Ectodermal cell (in vitro differentiated cells): ENCODE data around the gene L3MBTL1.
"Not testable (repeated sequence)": the region's sequence is repeated elsewhere in the genome, so short reads cannot be mapped to it uniquely, and the experiment has no call there.

Source experiments
- H3K27ac ChIP-seq: 2 replicates; pipeline ENCODE4 v1.7.0; 2013; ENCODE audit warnings: mild to moderate bottlenecking, low read depth, low read length; ENCODE audit not compliant: insufficient read depth, poor library complexity, severe bottlenecking
- H3K27me3 ChIP-seq: 2 replicates; pipeline ENCODE4 v1.7.0; 2013; ENCODE audit warnings: mild to moderate bottlenecking, low read length; ENCODE audit not compliant: insufficient read depth, control insufficient read depth, poor library complexity, severe bottlenecking
- H3K36me3 ChIP-seq: one replicate; pipeline ENCODE4 v1.7.0; 2013; ENCODE audit warnings: low read length; ENCODE audit not compliant: control insufficient read depth, insufficient read depth
- H3K4me1 ChIP-seq: one replicate; pipeline ENCODE4 v1.7.0; 2013; ENCODE audit warnings: low read length; ENCODE audit not compliant: control insufficient read depth, insufficient read depth
- H3K4me3 ChIP-seq: 2 replicates; pipeline ENCODE4 v1.7.0; 2013; ENCODE audit warnings: low read depth, low read length, control low read depth; ENCODE audit not compliant: insufficient read depth
- H3K9me3 ChIP-seq: 2 replicates; pipeline ENCODE4 v1.7.0; 2013; ENCODE audit warnings: mild to moderate bottlenecking, low read length, moderate library complexity; ENCODE audit not compliant: control insufficient read depth
- WGBS, 2 experiments: methylation state at CpG; one replicate each; pipeline ENCODE4 v1.1.7; 2013; ENCODE audit warnings: missing lambda C conversion rate in 2 of 2; 5-methylcytosine and 5-hydroxymethylcytosine counted together

Gene L3MBTL1

DNA sequence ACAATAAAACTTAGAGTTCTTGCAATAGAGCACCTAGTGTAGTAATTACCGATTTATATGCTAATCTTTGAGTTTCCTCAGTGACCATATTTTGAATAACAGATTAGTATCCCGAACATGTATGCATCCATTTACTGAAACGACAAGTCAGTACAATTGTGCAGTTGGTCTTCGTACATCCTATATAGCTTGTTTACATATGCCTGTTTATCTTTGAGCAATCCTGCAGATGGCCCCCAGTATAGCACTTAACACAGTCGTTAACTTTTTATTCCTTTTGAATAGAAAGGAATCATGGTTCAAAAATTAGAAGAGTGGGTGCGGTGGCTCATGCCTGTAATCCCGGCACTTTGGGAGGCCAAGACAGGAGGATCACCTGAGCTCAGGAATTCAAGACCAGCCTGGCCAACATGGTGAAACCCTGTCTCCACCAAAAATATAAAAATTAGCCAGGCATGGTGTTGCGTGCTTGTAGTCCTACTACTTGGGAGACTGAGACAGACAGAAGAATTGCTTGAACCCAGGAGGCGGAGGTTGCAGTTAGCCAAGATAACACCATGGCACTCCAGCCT lies 43.2 kb upstream of the L3MBTL1 start:
- no peaks in the 10 kb centered on the region for H3K27me3 ChIP-seq
- H3K27ac ChIP-seq = no peak overlapping the region
- peaks cover 1% of the 10 kb centered on the region for H3K4me1 ChIP-seq
- WGBS, 2 experiments = 94 to 96% methylated on average over 9 of the region's 9 CpGs
- H3K4me3 ChIP-seq = no peak overlapping the region
- H3K9me3 ChIP-seq = no peaks in the 10 kb centered on the region
- H3K36me3 ChIP-seq = peaks cover 43% of the 10 kb centered on the region

DNA sequence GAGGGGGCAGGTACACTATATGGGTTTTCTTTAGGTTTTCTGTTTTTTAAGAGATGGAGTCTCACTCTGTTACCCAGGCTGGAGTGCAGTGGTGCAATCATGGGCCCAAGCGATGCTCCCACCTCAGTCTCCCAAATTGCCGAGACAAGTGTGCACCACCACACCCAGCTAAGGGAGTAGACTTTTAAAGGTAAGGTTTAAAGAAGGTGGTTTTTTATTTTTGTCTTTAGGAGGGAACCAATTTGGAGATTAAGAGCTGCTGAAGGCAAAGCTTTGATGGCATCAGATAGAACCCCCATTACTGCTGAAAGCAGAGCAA lies 41.9 kb upstream of the L3MBTL1 start:
- Histone ChIP-seq H3K9me3 (no peaks in the 10 kb centered on the region), H3K27ac (no peak overlapping the region), H3K4me1 (no peaks in the 10 kb centered on the region), H3K27me3 (no peaks in the 10 kb centered on the region), H3K36me3 (peaks cover 32% of the 10 kb centered on the region), H3K4me3 (no peak overlapping the region)
- 91 to 96% methylated on average over 2 of the region's 2 CpGs for WGBS, 2 experiments

DNA sequence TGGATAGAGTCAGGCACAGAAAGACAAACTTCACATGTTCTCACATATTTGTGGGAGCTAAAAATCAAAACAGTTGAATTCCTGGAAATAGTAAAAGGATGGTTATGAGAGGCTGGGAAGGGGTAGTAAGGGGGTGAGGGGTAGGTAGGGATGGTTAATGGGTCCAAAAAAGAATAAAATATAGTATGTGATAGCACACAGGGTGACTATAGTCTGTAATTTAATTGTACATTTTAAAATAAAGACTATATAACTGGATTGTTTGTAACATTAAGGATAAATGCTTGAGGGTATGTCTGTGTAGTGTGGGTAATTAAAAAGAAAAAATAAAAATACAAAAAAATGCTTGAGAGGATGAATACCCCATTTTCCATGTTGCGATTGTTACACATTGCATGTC lies 39.9 kb upstream of the L3MBTL1 start:
- Histone ChIP-seq H3K9me3 (no peaks in the 10 kb centered on the region), H3K36me3 (peaks cover 23% of the 10 kb centered on the region), H3K27ac (no peak overlapping the region), H3K4me1 (no peaks in the 10 kb centered on the region), H3K27me3 (no peaks in the 10 kb centered on the region), H3K4me3 (no peak overlapping the region)
- 100% methylated on average over 1 of the region's 1 CpG for WGBS, 2 experiments

DNA sequence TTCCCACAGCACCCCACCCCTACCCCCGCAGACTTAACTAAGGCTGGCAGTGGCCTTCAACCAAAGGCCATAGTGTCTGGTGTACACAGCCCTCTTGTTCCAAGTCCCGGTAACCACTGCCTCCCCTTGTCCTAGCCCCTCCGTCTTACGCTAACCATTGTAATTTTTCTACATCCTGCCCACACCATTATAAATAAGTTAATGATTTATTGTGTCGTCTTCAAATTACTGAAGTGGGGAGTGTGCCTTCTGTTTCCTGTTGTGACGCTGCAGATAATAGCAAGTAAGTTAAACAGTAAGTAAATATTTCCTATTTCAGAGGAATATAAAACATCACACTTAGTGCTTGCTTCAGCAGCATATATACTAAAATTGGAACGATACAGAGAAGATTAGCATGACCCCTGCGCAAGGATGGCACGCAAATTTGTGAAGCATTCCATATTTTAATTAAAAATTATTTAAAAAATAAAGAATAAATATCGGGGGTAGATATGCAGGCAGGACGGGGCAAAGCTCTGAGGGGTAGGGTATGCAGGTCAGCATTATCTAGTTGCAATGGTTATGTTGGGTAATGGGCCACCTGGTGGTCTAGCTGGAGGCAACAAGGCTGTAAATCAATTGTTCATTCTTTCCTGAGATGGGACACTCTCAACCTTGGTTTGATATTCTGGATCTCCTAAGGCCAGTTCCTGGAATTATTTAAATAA lies 34.7 kb upstream of the L3MBTL1 start:
- 91 to 94% methylated on average over 5 to 8 of the region's 11 CpGs for WGBS, 2 experiments
- H3K27me3 ChIP-seq = peaks cover 1% of the 10 kb centered on the region
- no peaks in the 10 kb centered on the region for H3K4me1 ChIP-seq
- no peaks in the 10 kb centered on the region for H3K36me3 ChIP-seq
- H3K27ac ChIP-seq = no peak overlapping the region
- no peaks in the 10 kb centered on the region for H3K9me3 ChIP-seq
- no peak overlapping the region for H3K4me3 ChIP-seq

DNA sequence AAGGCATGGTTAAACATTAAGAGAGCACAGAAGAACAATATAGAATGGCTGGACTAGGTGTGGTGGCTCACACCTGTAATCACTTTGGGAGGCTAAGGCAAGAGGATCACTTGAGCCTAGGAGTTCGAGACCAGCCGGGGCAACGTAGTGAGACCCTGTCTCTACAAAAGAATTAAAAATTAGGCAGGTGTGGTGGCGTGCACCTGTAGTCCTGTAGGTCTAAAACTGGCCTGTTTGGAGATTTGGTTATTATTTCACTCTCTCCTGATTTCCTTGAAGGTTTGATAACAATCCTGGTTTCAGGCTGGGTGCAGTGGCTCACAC lies 34.2 kb upstream of the L3MBTL1 start:
- Histone ChIP-seq H3K36me3 (no peaks in the 10 kb centered on the region), H3K4me1 (no peaks in the 10 kb centered on the region), H3K9me3 (no peaks in the 10 kb centered on the region), H3K4me3 (no peak overlapping the region), H3K27ac (no peak overlapping the region), H3K27me3 (peaks cover 4% of the 10 kb centered on the region)
- 83 to 93% methylated on average over 4 of the region's 4 CpGs for WGBS, 2 experiments

DNA sequence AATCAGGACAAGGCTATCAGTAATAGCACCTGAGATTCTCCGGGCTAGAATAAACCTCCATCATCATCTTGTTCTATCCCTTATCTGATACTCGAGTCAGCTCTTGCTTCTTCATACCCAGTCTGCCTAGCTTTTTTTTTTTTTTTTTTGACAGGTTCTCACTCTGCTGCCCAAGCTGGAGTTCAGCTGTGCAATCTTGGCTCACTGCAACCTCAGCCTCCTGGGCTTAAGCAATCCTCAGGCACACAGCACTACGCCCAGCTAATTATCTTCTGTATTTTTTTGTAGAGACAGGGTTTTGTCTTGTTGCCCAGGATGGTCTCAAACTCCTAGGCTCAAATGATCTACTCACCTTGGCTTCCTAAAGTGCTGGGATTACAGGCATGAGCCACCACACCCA lies 30.3 kb upstream of the L3MBTL1 start:
- H3K4me1 ChIP-seq = no peaks in the 10 kb centered on the region
- peaks cover 4% of the 10 kb centered on the region for H3K27me3 ChIP-seq
- H3K27ac ChIP-seq = no peak overlapping the region
- H3K4me3 ChIP-seq = no peak overlapping the region
- H3K36me3 ChIP-seq = no peaks in the 10 kb centered on the region
- no peaks in the 10 kb centered on the region for H3K9me3 ChIP-seq
- 84% methylated on average over 3 of the region's 3 CpGs for WGBS, 2 experiments

DNA sequence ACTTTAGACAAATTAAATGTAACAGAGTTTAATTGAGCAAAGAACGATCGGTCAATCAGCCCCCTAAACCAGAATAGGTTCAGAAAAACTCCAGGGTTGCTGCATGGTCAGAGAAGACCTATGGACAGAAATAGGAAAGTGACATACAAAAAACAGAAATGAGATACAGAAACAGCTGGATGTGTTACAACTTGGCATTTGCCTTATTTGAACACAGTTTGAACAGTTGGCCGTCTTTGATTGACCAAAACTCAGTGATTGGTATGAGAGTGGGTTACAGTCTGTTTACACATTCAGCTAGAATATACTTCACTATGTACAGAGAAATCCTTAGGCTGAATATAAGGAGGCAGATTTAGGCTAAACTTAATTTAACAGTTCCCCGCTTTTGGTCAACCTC lies 29.9 kb upstream of the L3MBTL1 start:
- H3K36me3 ChIP-seq = no peaks in the 10 kb centered on the region
- no peaks in the 10 kb centered on the region for H3K4me1 ChIP-seq
- no peak overlapping the region for H3K27ac ChIP-seq
- H3K27me3 ChIP-seq = peaks cover 4% of the 10 kb centered on the region
- no peak overlapping the region for H3K4me3 ChIP-seq
- WGBS, 2 experiments = 78 to 86% methylated on average over 2 to 4 of the region's 4 CpGs
- H3K9me3 ChIP-seq = no peaks in the 10 kb centered on the region

DNA sequence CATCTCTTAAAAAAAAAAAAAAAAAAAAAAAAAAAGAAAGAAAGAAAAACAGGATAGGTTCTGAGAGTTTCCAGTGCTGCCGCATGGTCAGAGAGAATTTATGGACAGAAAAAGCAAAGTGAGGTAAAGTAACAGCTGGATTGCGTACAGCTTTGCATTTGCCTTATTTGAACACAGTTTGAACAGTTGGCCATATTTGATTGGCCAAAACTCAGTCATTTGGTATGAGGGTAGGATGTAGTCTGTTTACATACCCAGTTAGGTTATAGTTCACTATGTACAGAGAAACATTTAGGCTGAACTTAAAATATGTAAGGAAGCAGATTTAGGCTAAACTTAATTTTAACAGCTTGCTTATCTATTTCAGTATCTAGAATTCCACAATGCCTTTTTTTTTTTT lies 17.5 kb upstream of the L3MBTL1 start:
- WGBS, 2 experiments = 89 to 95% methylated on average over 2 of the region's 2 CpGs
- H3K27ac ChIP-seq = no peak overlapping the region
- H3K9me3 ChIP-seq = no peaks in the 10 kb centered on the region
- H3K27me3 ChIP-seq = no peaks in the 10 kb centered on the region
- H3K36me3 ChIP-seq = no peaks in the 10 kb centered on the region
- H3K4me1 ChIP-seq = no peaks in the 10 kb centered on the region
- H3K4me3 ChIP-seq = no peak overlapping the region

DNA sequence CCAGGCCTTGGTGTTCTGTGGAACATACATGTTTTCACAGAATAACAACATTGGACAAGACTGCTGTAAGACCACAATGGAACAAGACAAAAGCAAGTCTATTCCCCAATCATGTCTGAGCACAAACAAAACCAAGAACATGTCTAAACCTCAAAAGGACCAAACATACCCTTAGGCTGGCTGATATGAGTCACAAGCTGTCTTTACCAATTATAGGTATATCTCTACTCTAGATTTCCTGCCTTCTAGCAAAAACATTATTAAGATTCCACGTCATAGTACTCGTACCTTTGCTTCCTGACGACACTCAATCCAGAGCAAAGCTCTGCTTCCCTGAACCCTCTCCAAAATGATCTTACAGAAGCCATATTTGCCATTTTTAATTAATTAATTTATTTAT lies 15.4 kb upstream of the L3MBTL1 start:
- Histone ChIP-seq H3K36me3 (no peaks in the 10 kb centered on the region), H3K4me1 (no peaks in the 10 kb centered on the region), H3K27me3 (no peaks in the 10 kb centered on the region), H3K27ac (no peak overlapping the region), H3K4me3 (no peak overlapping the region), H3K9me3 (no peaks in the 10 kb centered on the region)
- 92 to 98% methylated on average over 3 of the region's 3 CpGs for WGBS, 2 experiments

DNA sequence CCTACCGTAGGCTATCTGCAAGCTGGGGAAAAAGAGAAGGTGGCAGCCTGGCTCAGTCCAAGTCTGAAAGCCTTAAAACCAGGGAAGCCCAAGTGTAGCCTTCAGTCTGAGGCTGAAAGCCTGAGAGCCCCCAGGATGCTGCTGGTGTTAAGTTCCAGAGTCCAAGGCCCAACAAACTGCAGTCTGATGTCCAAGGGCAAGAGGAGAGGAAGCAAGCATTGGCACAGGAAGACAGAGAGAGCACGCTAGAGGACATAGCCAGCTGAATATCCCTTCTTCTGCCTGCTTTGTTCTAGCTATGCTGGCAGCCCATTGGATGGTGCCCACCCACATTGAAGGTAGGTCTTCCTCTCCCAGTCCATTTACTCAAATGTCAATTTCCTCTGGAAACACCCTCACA lies 12.1 kb upstream of the L3MBTL1 start:
- Histone ChIP-seq H3K27ac (no peak overlapping the region), H3K9me3 (no peaks in the 10 kb centered on the region), H3K36me3 (no peaks in the 10 kb centered on the region), H3K27me3 (no peaks in the 10 kb centered on the region), H3K4me3 (no peak overlapping the region), H3K4me1 (no peaks in the 10 kb centered on the region)
- 86 to 88% methylated on average over 2 of the region's 2 CpGs for WGBS, 2 experiments

DNA sequence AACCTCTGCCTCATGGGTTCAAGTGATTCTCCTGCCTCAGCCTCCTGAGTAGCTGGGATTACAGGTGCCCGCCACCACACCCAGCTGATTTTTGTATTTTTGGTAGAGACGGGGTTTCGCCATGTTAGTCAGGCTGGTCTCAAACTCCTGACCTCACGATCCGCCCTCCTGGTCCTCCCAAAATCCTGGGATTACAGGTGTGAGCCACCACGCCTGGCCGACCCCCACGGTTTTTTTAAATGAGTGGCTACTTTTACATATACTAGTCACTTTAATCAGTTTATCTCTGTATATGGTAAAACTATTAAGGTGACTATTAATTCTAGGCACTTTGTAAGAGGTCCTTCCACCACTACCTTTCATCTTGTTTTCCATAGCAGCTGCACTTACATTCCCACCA lies 5.5 kb upstream of the L3MBTL1 start:
- H3K4me3 ChIP-seq, H3K9me3 ChIP-seq, H3K36me3 ChIP-seq, H3K27ac ChIP-seq, H3K4me1 ChIP-seq: not testable (repeated sequence)
- peaks cover 27% of the 10 kb centered on the region for H3K27me3 ChIP-seq
- WGBS, 2 experiments = 93 to 95% methylated on average over 7 to 8 of the region's 8 CpGs
